B cell (primary cell): ENCODE data around the gene MVK. TPM values are rescaled to one million over a fixed set of nuclear protein-coding genes. Genes with fewer than 3 reads are reported as not detected.

Source experiments
- ATAC-seq: fragments of 200-7000 bp; cut with Tn5 transposase; one replicate; pipeline ENCODE4 v1.10.0; 2021; ENCODE audit warnings: low read depth, mild to moderate bottlenecking, moderate number of reproducible peaks, moderate library complexity
- CTCF ChIA-PET: fragments of 350-600 bp; sonication (Branson Sonifier 250); formaldehyde crosslinking; loops from one replicate; lab custom pipeline; 2021; ENCODE audit warnings: antibody characterized with exemption, inconsistent platforms; lab: Charles Lee
- POLR2A ChIA-PET: fragments of 350-600 bp; sonication (Branson Sonifier 250); formaldehyde crosslinking; loops from one replicate; lab custom pipeline; 2021; ENCODE audit warnings: antibody characterized with exemption; lab: Charles Lee
- DNase-seq: peaks from one replicate; pipeline ENCODE4 v3.0.0; 2013
- H2AFZ ChIP-seq: 2 replicates; pipeline ENCODE4 v1.6.1; 2012; ENCODE audit warnings: mild to moderate bottlenecking, low read depth, low read length; ENCODE audit not compliant: insufficient read depth, poor library complexity, severe bottlenecking
- H3K27ac ChIP-seq, 2 donors: 1 replicate in 1 of 2; 2 replicates in 1 of 2; pipeline ENCODE4 v1.5.1; 2012 to 2013; ENCODE audit warnings: low read length in 2 of 2, mild to moderate bottlenecking in 2 of 2, moderate library complexity in 1 of 2
- H3K27me3 ChIP-seq, 4 experiments: fragments of 200-600 bp in 1 of 4; sonication (generic) in 1 of 4; replicated peaks in 1 of 4; 1 replicate in 2 of 4; 2 replicates in 2 of 4; pipeline versions ENCODE4 v1.6.1 to v1.7.0; 2013 to 2016; ENCODE audit warnings: low read length in 3 of 4, mild to moderate bottlenecking in 2 of 4, mixed read lengths in 1 of 4, moderate library complexity in 1 of 4; ENCODE audit not compliant: insufficient read depth in 4 of 4, control insufficient read depth in 3 of 4; ENCODE audit errors: control extremely low read depth in 1 of 4
- H3K36me3 ChIP-seq, 2 experiments: replicated peaks in 1 of 2; 1 replicate in 1 of 2; 2 replicates in 1 of 2; pipeline versions ENCODE4 v1.6.1 to v1.7.1; 2013; ENCODE audit warnings: low read length in 1 of 2; ENCODE audit not compliant: insufficient read depth in 2 of 2, control insufficient read depth in 1 of 2; ENCODE audit errors: control extremely low read depth in 1 of 2, extremely low read depth in 1 of 2
- H3K4me1 ChIP-seq, 2 donors: fragments of 200-600 bp in 1 of 2; sonication (generic) in 1 of 2; 1 replicate in 1 of 2; 2 replicates in 1 of 2; pipeline versions ENCODE4 v1.5.1 to v1.6.1; 2013 to 2017; ENCODE audit warnings: low read length in 2 of 2; ENCODE audit not compliant: control insufficient read depth in 2 of 2, insufficient read depth in 2 of 2
- H3K4me2 ChIP-seq: replicated peaks from 2 replicates; pipeline ENCODE3; 2012; ENCODE audit warnings: mild to moderate bottlenecking, low read depth, low read length; ENCODE audit not compliant: poor library complexity, severe bottlenecking
- H3K4me3 ChIP-seq, 5 experiments: fragments of 200-600 bp in 1 of 5; sonication (generic) in 1 of 5; 1 replicate in 3 of 5; 2 replicates in 2 of 5; pipeline versions ENCODE4 v1.5.1 to v1.7.0; 2011 to 2016; ENCODE audit warnings: low read length in 4 of 5, mild to moderate bottlenecking in 4 of 5, low read depth in 2 of 5, control low read depth in 1 of 5, moderate library complexity in 1 of 5; ENCODE audit not compliant: insufficient read depth in 1 of 5; ENCODE audit errors: control extremely low read depth in 1 of 5, extremely low read depth in 1 of 5
- H3K79me2 ChIP-seq: fragments of 200-600 bp; sonication (generic); one replicate; pipeline ENCODE4 v1.6.0; 2016; ENCODE audit warnings: low read length; ENCODE audit not compliant: control insufficient read depth, insufficient read depth
- H3K9ac ChIP-seq: fragments of 200-600 bp; sonication (generic); 2 replicates; pipeline ENCODE4 v1.6.1; 2017; ENCODE audit warnings: mild to moderate bottlenecking, low read length, moderate library complexity
- H3K9me3 ChIP-seq, 3 donors: one replicate each; pipeline versions ENCODE4 v1.6.1 to v1.7.1; 2013; ENCODE audit warnings: low read length in 2 of 3; ENCODE audit not compliant: control insufficient read depth in 2 of 3, insufficient read depth in 1 of 3; ENCODE audit errors: control extremely low read depth in 1 of 3
- H4K20me1 ChIP-seq: 2 replicates; pipeline ENCODE4 v1.6.0; 2012; ENCODE audit warnings: mild to moderate bottlenecking, low read length; ENCODE audit not compliant: insufficient read depth, control insufficient read depth, poor library complexity, severe bottlenecking
- H3K27ac Mint-ChIP-seq: one replicate; pipeline ENCODE4 v1.8.0; 2021; ENCODE audit warnings: mixed read lengths
- H3K27me3 Mint-ChIP-seq: one replicate; pipeline ENCODE4 v1.8.0; 2021; ENCODE audit warnings: mixed read lengths
- H3K4me1 Mint-ChIP-seq: one replicate; pipeline ENCODE4 v1.8.0; 2021; ENCODE audit warnings: mixed read lengths
- H3K4me3 Mint-ChIP-seq: one replicate; pipeline ENCODE4 v1.8.0; 2021; ENCODE audit warnings: mixed read lengths
- H3K9me3 Mint-ChIP-seq: one replicate; pipeline ENCODE4 v1.8.0; 2022; ENCODE audit warnings: mixed read lengths; ENCODE audit not compliant: insufficient read depth
- CTCF ChIP-seq: fragments of 200-600 bp; IDR thresholded peaks from one replicate; pipeline ENCODE4 v1.8.0; 2022; ENCODE audit warnings: antibody characterized with exemption, mild to moderate bottlenecking
- EZH2 ChIP-seq: IDR thresholded peaks from 2 replicates; pipeline ENCODE4 v1.6.1; 2012; ENCODE audit warnings: borderline replicate concordance, low read depth, mild to moderate bottlenecking, moderate library complexity, low read length; ENCODE audit not compliant: insufficient read depth, poor library complexity, severe bottlenecking
- whole genome bisulfite sequencing: methylation state at CpG from one replicate; pipeline ENCODE4 v1.1.5; 2013; ENCODE audit warnings: missing lambda C conversion rate; ENCODE audit not compliant: insufficient coverage; 5-methylcytosine and 5-hydroxymethylcytosine counted together
- intact Hi-C: fragments of 100-400 bp; cut with micrococcal nuclease; formaldehyde crosslinking; loops from one replicate; pipeline ENCODE4 v1.10.0; 2022
- polyA plus RNA-seq: library from polyadenylated mRNA; depleted of rRNA; stranded (reverse); fragments of >200 nt; gene quantifications from 2 replicates; pipeline ENCODE4 v1.2.3, GENCODE V29; 2012
- total RNA-seq, 2 donors: library from RNA; stranded (reverse); fragments of 120-200 nt in 1 of 2; gene quantifications; 1 replicate in 1 of 2; 2 replicates in 1 of 2; pipeline versions ENCODE4 v1.2.3 to v1.2.4, GENCODE V29; 2013 to 2022

Gene MVK
- total and polyA plus RNA-seq, 2 donors (not counting 1 experiment from before 2014, with no cell fraction given) = 12.1 to 12.5 TPM

DNA sequence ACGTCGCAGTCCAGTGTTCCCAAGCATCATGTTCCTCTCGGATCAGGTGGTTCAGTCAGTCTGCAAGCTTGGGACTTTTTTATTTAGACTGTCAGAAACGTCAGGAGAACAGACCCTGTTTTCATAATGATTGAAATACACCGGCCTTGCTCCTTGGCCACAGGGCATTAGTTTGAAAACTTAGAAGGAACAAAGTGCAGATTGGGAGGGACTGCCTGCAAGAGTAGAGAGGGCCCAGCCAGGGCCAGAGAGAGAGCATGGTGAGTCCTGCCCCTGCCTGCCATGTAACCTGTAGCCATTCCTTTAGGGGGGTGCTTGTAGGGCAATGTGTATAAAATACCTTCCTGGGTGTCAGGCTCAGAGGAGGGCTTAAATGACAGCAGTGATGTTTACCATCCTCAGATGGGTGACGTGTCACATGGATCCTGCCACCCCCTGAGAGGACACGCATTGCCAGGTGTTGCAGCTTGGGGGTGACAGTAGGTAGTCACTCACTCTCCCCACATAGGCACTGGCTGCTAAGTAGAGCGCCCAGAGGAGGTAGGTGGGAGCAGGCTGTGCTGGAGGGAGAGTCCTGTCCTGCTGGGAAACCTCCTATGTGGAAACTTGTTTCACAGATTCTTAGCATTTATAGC, 46.0 kb upstream of the MVK start:
- no peak overlapping the region for H3K9ac ChIP-seq
- no peak overlapping the region for H3K4me2 ChIP-seq
- H3K27ac Mint-ChIP-seq = no peak overlapping the region
- H3K9me3 Mint-ChIP-seq = no peaks in the 10 kb centered on the region
- no peak overlapping the region for H2AFZ ChIP-seq
- H3K36me3 ChIP-seq = peaks cover 0 to 62% of the 10 kb centered on the region in 2 experiments
- H3K27me3 ChIP-seq = no peaks in the 10 kb centered on the region
- no peak overlapping the region for H3K4me3 ChIP-seq
- H4K20me1 ChIP-seq = no peaks in the 10 kb centered on the region
- H3K4me1 ChIP-seq = no peaks in the 10 kb centered on the region
- H3K79me2 ChIP-seq = no peaks in the 10 kb centered on the region
- H3K4me3 Mint-ChIP-seq = no peak overlapping the region
- no peak for DNase-seq
- 92% methylated on average over 7 of the region's 8 CpGs for WGBS
- H3K27ac ChIP-seq = no peak overlapping the region
- no peaks in the 10 kb centered on the region for H3K9me3 ChIP-seq
- intact Hi-C loops = no loop called here
- no peak for ATAC-seq
- no peaks in the 10 kb centered on the region for H3K4me1 Mint-ChIP-seq
- TF ChIP-seq CTCF (no peak), EZH2 (no peak)
- CTCF ChIA-PET = no interaction called here
- POLR2A ChIA-PET = no interaction called here
- H3K27me3 Mint-ChIP-seq = no peaks in the 10 kb centered on the region

GRCh38 chr12:109529691-109530640, 43.6 kb upstream of the MVK start:
- Histone ChIP-seq H3K9ac (no peak overlapping the region), H3K27me3 (no peaks in the 10 kb centered on the region), H3K9me3 (no peaks in the 10 kb centered on the region), H3K4me1 (no peaks in the 10 kb centered on the region), H3K79me2 (no peaks in the 10 kb centered on the region), H3K4me3 (no peak overlapping the region), H2AFZ (no peak overlapping the region), H4K20me1 (no peaks in the 10 kb centered on the region), H3K36me3 (peaks cover 0 to 48% of the 10 kb centered on the region in 2 experiments), H3K4me2 (no peak overlapping the region), H3K27ac (no peak overlapping the region)
- Mint-ChIP-seq H3K9me3 (no peaks in the 10 kb centered on the region), H3K4me3 (no peak overlapping the region), H3K27me3 (no peaks in the 10 kb centered on the region), H3K27ac (no peak overlapping the region), H3K4me1 (no peaks in the 10 kb centered on the region)
- no peak for ATAC-seq
- TF ChIP-seq EZH2 = no peak
- ChIA-PET POLR2A (no interaction called here), CTCF (interaction anchor here (1.1 to 1.4 kb wide), 2 partner anchors 11 to 13 kb away, joined by 3 to 4 read pairs; no protein-coding TSS in a partner anchor)
- intact Hi-C loops = no loop called here
- WGBS = 93% methylated on average over 10 of the region's 19 CpGs
- no peak for DNase-seq
